Mucosa of rectum (tissue), 2 donors: Measurements from ENCODE around the gene LAMA2.

Source experiments
- H3K27ac ChIP-seq, 2 donors: one replicate each; pipeline ENCODE4 v1.7.0; 2013; ENCODE audit warnings: inconsistent platforms in 2 of 2, low read depth in 2 of 2, low read length in 2 of 2
- H3K27me3 ChIP-seq, 2 donors: one replicate each; pipeline ENCODE4 v1.7.0; 2013; ENCODE audit warnings: low read length in 2 of 2; ENCODE audit not compliant: control insufficient read depth in 2 of 2, insufficient read depth in 2 of 2
- H3K36me3 ChIP-seq, 2 donors: one replicate each; pipeline ENCODE4 v1.7.0; 2013; ENCODE audit warnings: low read length in 2 of 2; ENCODE audit not compliant: control insufficient read depth in 2 of 2, insufficient read depth in 2 of 2
- H3K4me1 ChIP-seq, 2 donors: one replicate each; pipeline ENCODE4 v1.7.0; 2013; ENCODE audit warnings: low read length in 2 of 2, mild to moderate bottlenecking in 1 of 2; ENCODE audit not compliant: control insufficient read depth in 2 of 2, insufficient read depth in 2 of 2
- H3K4me3 ChIP-seq, 2 donors: one replicate each; pipeline ENCODE4 v1.7.0; 2013; ENCODE audit warnings: low read length in 2 of 2
- H3K9ac ChIP-seq, 2 donors: one replicate each; pipeline ENCODE4 v1.7.0; 2013; ENCODE audit warnings: low read length in 2 of 2, low read depth in 1 of 2, mild to moderate bottlenecking in 1 of 2
- H3K9me3 ChIP-seq, 2 donors: one replicate each; pipeline ENCODE4 v1.7.0; 2013; ENCODE audit warnings: low read length in 2 of 2; ENCODE audit not compliant: control insufficient read depth in 2 of 2
- donor health status: healthy.
- donor health status: Normal muscosa, but diverticular disease.

The LAMA2 gene

DNA sequence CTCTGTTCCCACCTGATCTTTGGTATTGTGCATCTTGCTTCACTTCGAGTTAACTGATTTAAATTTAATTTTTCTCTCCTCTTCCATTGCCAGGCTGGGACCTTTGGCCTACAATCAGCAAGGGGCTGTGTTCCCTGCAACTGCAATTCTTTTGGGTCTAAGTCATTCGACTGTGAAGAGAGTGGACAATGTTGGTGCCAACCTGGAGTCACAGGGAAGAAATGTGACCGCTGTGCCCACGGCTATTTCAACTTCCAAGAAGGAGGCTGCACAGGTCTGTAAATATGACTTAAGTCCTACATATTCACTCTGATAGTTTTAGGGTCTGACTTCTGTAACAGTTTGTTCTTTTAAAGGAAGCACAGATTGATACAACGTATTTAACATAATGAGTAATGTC, 414.7 kb downstream of the LAMA2 start:
- Histone ChIP-seq H3K36me3 (no peaks in the 10 kb centered on the region), H3K9me3 (no peaks in the 10 kb centered on the region), H3K27ac (no peak overlapping the region)

DNA sequence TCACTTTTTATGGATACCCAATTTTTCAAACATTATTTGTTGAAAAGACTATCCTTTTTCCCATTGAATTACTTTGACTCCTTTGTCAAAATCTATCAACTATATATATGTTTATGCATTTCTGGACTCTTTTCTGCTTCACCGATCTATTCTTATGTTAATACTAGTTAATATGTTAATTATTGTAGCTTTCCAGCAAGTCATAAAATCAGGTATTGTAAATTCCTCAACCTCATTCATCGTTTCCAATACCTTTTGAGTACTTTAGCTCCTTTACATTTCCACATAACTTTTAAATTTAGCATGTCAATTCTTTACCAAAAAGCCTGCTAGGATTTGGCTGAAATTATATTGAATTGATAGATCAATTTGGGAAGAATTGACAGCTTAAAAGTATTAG, 419.7 kb downstream of the LAMA2 start:
- Histone ChIP-seq H3K36me3 (no peaks in the 10 kb centered on the region), H3K4me3 (no peak overlapping the region), H3K27me3 (no peaks in the 10 kb centered on the region), H3K4me1 (no peaks in the 10 kb centered on the region), H3K9me3 (no peaks in the 10 kb centered on the region), H3K9ac (no peak overlapping the region), H3K27ac (no peak overlapping the region)

More for the DNA sequence above, 414.7 kb downstream of the LAMA2 start:
- no peak overlapping the region for H3K4me3 ChIP-seq
- no peaks in the 10 kb centered on the region for H3K27me3 ChIP-seq
- no peaks in the 10 kb centered on the region for H3K4me1 ChIP-seq
- no peak overlapping the region for H3K9ac ChIP-seq

DNA sequence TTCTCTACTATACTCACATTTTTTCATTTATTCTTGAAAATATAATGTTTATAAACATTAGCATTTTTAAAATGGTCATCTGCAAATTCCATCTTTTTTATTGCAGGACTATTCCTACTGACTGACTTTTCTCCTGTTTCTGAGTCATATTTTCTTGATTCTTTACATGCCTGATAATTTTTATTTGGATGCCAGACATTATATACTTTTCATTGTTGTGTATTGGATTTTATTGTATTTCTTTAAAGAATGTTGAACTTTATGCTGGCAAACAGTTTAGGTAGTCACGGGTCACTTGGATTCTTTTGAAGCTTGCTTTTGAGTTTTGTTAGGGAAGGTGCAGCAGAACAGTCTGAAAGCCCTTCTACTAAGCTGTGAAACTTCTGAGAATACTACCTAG, 423.9 kb downstream of the LAMA2 start:
- no peak overlapping the region for H3K9ac ChIP-seq
- H3K4me3 ChIP-seq: no peak overlapping the region
- H3K27ac ChIP-seq: no peak overlapping the region
- no peaks in the 10 kb centered on the region for H3K9me3 ChIP-seq
- no peaks in the 10 kb centered on the region for H3K36me3 ChIP-seq
- no peaks in the 10 kb centered on the region for H3K4me1 ChIP-seq
- H3K27me3 ChIP-seq: no peaks in the 10 kb centered on the region

DNA sequence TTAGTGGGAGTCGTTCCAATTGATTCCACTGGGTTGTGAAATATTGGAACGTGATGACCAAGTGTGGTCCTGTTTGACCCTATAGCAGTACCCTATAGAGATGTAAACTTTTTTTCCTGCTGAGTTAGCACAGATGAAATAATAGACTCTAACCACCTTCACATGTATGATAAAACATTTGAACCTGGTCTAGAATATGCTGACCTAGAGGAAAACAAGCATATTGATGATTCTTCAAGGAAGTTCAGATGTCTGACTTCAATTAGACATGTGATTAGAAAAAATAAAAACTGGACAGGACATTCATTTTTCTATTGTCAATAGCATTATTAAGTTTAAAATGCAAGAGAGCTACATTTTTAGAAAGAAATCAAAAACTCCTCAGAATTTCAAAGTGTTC, 424.9 kb downstream of the LAMA2 start:
- no peak overlapping the region for H3K4me3 ChIP-seq
- no peaks in the 10 kb centered on the region for H3K4me1 ChIP-seq
- H3K36me3 ChIP-seq: no peaks in the 10 kb centered on the region
- no peak overlapping the region for H3K9ac ChIP-seq
- H3K27me3 ChIP-seq: no peaks in the 10 kb centered on the region
- no peaks in the 10 kb centered on the region for H3K9me3 ChIP-seq
- no peak overlapping the region for H3K27ac ChIP-seq

DNA sequence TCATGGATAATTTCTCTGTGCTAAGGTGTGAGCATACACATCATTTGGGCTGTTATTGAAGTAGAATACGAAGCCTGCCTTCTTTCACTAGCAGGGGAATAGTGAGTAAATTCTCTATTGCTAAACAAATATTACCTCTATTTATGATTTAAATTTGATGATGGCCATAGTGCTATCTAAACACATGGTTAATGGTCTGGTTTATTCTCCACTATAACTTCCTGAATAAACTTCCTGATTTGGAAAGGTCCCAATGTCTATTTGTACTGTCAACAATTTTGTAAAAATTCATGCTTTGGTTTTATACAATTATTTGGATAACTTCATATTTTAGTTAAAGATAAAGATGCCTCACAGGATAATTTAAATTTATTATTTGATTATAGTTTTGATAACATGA, 426.2 kb downstream of the LAMA2 start:
- no peaks in the 10 kb centered on the region for H3K36me3 ChIP-seq
- H3K27ac ChIP-seq: no peak overlapping the region
- H3K27me3 ChIP-seq: no peaks in the 10 kb centered on the region
- H3K4me3 ChIP-seq: no peak overlapping the region
- no peaks in the 10 kb centered on the region for H3K9me3 ChIP-seq
- no peaks in the 10 kb centered on the region for H3K4me1 ChIP-seq
- no peak overlapping the region for H3K9ac ChIP-seq

DNA sequence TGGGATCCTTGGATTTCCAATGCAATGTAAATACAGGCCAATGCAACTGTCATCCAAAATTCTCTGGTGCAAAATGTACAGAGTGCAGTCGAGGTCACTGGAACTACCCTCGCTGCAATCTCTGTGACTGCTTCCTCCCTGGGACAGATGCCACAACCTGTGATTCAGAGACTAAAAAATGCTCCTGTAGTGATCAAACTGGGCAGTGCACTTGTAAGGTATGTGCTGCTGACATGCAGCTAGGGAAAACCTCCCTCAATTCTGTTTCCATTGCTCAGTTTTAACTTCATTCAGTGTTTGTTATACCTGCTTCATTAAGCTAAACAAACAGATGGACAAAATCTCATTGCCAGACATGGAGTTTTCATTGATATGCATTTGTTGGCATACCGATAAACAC, 429.9 kb downstream of the LAMA2 start:
- Histone ChIP-seq H3K4me1 (peaks cover 0 to 4% of the 10 kb centered on the region in 2 donors), H3K27ac (no peak overlapping the region), H3K9ac (no peak overlapping the region), H3K27me3 (no peaks in the 10 kb centered on the region), H3K36me3 (no peaks in the 10 kb centered on the region), H3K4me3 (no peak overlapping the region), H3K9me3 (no peaks in the 10 kb centered on the region)

DNA sequence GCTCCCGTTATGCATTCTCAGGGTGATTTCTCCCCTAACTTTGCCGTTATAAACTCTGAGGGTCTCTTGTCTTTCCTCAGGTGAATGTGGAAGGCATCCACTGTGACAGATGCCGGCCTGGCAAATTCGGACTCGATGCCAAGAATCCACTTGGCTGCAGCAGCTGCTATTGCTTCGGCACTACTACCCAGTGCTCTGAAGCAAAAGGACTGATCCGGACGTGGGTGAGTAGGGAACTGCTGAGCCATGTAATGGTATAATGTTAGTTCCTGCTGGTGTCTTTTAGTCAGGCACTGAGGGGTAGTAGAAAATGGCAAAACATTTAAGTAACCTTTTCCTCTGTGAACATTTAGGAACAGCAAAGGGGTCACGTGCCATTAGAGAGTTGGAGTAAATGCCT, 431.6 kb downstream of the LAMA2 start:
- H3K27ac ChIP-seq: no peak overlapping the region
- no peaks in the 10 kb centered on the region for H3K36me3 ChIP-seq
- no peak overlapping the region for H3K9ac ChIP-seq
- peaks cover 0 to 5% of the 10 kb centered on the region in 2 donors for H3K4me1 ChIP-seq
- no peaks in the 10 kb centered on the region for H3K9me3 ChIP-seq
- H3K27me3 ChIP-seq: no peaks in the 10 kb centered on the region
- H3K4me3 ChIP-seq: no peak overlapping the region

DNA sequence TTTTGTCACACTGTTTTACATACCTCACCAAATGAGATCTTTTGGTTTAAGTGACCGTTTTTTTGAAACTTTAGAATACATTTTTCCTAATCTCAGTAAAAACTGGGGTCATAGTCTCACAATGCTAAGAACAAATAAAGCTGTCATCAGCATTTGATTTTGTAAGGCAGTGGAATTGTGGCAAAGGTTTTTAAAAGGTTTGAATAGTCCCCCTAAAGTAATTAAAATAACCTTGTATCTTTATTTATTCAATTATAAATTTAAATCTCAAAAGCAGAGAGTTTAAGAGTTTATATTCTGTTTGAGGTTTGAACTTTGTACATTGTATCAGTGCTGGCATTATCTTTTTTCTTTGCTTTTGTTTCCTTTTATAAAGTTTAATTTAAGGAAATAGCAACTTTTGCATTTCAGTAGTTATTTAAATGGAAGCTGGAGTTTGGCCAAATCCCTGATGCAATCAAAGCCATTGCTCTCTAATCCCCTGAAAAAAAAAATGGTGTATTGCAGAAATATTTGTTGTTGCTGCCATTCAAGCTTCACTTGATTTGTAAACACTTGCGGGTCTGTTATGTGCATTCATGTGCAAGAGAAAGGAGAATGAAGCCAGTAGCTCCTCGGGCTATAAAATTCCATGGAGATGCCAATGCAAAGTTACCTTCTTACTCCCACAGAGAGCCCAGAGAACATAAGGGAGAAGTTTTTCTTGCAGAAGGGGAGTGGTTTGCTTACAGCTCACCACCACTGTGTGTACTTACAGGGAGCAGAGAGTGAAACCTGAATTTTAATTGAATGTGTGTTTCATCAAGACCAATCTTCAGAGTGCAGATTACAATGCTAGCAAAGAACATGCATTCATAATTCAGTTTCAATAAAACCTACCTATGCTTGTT, 435.2 kb downstream of the LAMA2 start:
- Histone ChIP-seq H3K4me1 (peaks cover 0 to 5% of the 10 kb centered on the region in 2 donors), H3K36me3 (no peaks in the 10 kb centered on the region), H3K9ac (no peak overlapping the region), H3K27ac (no peak overlapping the region), H3K4me3 (no peak overlapping the region), H3K27me3 (no peaks in the 10 kb centered on the region), H3K9me3 (no peaks in the 10 kb centered on the region)

DNA sequence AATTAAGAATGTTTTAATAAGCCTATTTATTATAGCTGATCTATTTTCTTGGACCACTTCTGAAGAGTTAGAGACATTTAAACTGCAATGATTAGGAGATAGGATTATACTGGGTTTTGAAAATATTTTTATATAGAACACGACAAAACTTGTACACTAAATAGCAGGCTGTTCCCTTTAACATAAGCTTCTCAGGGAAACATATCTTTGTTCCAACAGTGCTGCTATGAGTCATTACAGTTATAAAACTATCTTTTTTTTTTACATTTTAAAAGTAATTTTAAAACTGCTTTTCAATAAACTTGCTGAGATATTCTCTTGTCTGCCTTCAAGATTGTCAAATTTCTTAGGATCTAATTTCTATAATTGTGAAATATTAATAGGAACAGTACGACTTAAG, 438.0 kb downstream of the LAMA2 start:
- Histone ChIP-seq H3K27ac (no peak overlapping the region), H3K36me3 (no peaks in the 10 kb centered on the region)

DNA sequence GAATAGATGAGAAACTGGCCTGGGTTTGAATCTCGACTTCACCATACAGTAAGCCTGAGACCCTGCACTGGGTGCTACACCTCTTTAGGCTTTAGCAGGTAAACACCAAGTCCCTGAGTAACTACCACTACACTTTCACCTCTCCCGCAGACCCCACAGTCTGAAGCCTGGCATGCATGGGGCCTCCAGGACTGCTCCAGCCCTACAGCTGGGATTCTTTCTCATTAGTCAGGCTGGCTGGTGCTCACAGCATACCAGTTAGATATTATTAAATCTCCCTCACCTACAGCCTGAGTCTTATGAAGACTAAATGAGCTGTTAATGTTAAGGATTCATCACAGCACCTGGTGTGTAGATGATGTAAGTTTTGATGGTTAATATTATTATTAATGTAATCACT, 438.4 kb downstream of the LAMA2 start:
- no peak overlapping the region for H3K9ac ChIP-seq
- H3K27me3 ChIP-seq: no peaks in the 10 kb centered on the region
- H3K4me3 ChIP-seq: no peak overlapping the region

More for the DNA sequence above, 438.0 kb downstream of the LAMA2 start:
- H3K9me3 ChIP-seq: no peaks in the 10 kb centered on the region
- H3K9ac ChIP-seq: no peak overlapping the region
- peaks cover 0 to 5% of the 10 kb centered on the region in 2 donors for H3K4me1 ChIP-seq
- H3K4me3 ChIP-seq: no peak overlapping the region
- no peaks in the 10 kb centered on the region for H3K27me3 ChIP-seq

More for the DNA sequence above, 438.4 kb downstream of the LAMA2 start:
- H3K27ac ChIP-seq: no peak overlapping the region
- no peaks in the 10 kb centered on the region for H3K9me3 ChIP-seq
- H3K36me3 ChIP-seq: no peaks in the 10 kb centered on the region
- peaks cover 0 to 5% of the 10 kb centered on the region in 2 donors for H3K4me1 ChIP-seq
